GM18517 (cell line): ENCODE measurements around the gene SEC14L5.

Source experiments
- ATAC-seq: cut with Tn5 transposase; IDR thresholded peaks from one replicate; pipeline ENCODE4 v1.9.1; 2021; ENCODE audit warnings: mild to moderate bottlenecking, moderate library complexity; ENCODE audit not compliant: unreplicated experiment

The SEC14L5 gene

GRCh38 chr16:4982056-4982867 lies 24.1 kb downstream of the SEC14L5 start:
- no peak for ATAC-seq

DNA sequence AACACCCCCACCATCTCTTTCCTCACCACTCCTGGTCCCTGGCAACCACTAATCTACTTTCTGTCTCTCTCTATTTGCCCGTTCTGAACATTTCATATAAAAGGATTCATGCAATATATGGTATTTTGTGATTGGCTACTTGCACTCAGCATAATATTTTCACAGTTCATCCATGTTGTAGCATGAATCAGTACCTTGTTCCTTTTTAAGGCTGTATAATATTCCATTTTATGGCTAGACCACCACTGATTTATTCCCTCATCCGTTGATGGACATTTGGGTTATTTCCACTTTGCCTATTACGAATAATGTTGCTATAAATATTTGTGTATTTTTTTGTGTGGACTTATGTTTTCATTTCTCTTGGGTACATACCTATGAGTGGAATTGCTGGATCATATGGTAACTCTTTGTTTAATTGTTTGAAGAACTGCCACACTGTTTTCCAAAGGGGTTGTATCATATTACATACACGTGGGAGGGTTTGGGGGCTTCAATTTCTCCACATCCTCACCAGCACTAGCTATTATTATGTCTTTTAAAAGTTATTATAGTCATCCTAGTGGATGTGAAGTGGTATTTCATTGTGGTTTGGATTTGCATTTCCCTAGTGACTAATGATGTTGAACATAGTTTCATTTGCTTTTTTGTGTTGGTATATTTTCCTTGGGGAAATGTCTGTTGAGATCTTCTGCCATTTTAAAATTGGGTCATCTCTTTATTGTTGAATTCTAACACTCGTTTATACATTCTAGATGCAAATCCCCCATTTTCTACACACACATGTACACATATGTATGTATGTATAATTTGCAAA lies 26.3 kb downstream of the SEC14L5 start:
- no peak for ATAC-seq

DNA sequence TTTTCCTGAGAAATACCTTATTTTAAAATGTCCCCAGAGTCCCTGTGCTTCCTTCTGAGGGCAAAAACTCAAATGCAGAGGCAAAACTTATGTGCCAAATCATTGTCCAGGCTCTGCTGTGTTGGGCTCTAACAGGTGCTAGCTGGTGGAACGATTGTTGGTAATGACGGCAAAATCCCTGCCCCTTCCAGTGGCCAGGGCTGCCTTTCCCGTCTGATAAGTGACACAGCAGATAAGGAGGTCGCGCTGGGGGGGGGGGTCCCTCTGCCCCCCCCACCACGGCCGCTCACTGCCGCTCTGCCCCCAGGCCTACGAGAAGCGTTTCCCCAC lies 29.1 kb downstream of the SEC14L5 start:
- ATAC-seq, result no peak

- no peak for ATAC-seq
Observed at GRCh38 chr16:4987580-4988374, 29.6 kb downstream of the SEC14L5 start.

- ATAC-seq, result no peak
Observed at GRCh38 chr16:4988647-4989046, 30.5 kb downstream of the SEC14L5 start.

DNA sequence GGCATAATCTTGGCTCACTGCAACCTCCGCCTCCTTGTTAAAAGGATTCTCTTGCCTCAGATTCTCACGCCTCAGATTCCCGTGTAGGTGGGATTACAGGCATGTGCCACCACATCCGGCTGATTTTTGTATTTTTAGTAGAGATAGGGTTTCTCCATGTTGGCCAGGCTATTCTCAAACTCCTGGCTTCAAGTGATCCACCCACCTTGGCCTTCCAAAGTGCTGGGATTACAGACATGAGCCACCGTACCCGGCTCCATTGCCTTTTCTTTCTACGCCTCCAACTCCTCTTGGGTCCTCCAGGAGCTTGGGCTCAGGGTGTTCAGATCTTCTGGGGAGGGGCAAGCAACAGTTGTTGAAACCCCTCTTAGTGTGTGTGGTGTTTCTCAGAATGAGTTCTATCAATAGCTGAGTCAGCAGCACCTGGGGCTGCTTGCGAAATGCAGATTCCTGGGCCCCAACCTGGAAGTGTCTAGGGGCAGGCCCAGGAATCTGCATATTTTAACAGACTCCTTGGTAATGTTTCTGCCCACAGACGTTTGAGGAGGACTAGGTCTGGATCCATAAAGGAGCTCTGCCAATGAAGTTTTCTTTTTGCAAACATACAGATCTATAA lies 31.4 kb downstream of the SEC14L5 start:
- no peak for ATAC-seq

GRCh38 chr16:4990415-4990814 lies 32.3 kb downstream of the SEC14L5 start:
- no peak for ATAC-seq

DNA sequence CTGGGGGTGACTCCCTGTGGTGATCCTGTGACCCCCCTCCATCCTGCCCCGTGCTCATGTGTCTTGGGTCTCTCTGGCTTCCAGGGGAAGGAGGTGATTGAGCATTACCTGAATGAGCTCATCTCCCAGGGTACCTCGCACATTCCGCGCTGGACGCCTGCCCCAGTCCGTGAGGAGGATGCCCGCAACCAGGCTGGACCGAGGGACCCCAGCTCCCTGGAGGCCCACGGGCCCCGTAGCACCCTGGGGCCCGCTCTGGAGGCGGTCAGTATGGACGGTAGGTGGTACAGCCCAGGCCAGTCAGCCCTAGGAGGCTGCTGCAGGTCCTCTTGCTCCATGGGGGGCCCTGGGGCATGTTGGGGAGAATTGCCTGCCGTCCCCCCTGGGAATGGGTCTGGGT lies 33.6 kb downstream of the SEC14L5 start:
- ATAC-seq, result no peak

- ATAC-seq, result no peak
Observed at GRCh38 chr16:4994719-4995434, 36.7 kb downstream of the SEC14L5 start.

GRCh38 chr16:5000573-5001001 lies 42.5 kb downstream of the SEC14L5 start:
- ATAC-seq, result no peak

GRCh38 chr16:5001571-5001970 lies 43.4 kb downstream of the SEC14L5 start:
- ATAC-seq, result no peak

- no peak for ATAC-seq
Observed at GRCh38 chr16:5001986-5002385, 43.9 kb downstream of the SEC14L5 start.

GRCh38 chr16:5002699-5003143 lies 44.6 kb downstream of the SEC14L5 start:
- no peak for ATAC-seq

DNA sequence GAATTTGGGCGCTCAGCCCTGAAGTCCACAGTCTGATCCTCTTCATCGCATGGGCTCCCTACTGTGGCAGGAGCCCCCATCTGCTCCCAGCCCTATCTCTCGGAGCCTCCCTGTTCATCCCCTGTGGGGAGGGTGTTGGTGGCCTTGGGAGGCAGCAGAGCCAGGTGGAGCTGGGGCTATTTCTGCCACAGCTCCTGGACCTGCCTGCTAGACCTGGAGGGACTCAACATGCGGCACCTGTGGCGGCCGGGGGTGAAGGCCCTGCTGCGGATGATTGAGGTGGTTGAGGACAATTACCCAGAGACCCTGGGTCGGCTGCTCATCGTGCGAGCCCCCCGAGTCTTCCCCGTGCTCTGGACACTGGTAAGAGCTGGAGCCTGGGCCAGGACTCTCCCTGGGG lies 45.1 kb downstream of the SEC14L5 start:
- ATAC-seq, result no peak

- no peak for ATAC-seq
Observed at GRCh38 chr16:5003828-5004227, 45.7 kb downstream of the SEC14L5 start.

DNA sequence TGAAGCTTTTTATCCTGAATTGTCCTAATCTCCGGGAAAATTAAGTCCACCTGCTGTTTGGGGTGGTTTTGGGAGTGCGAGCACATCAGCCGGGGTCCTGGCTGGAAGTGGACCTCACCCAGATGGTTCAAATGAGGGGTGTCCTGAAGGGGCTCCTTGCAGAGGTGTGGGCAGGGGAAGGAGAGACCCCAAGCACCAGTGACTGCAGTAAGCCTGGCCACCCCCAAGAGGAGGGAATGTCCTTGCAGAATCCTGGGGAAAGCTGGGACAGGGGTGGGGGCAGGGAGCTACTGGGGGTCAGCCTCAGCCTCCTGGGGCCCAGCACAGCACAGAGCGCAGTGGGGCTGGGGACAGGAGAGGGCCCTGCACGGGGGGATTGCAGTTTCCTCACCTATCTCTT lies 46.2 kb downstream of the SEC14L5 start:
- ATAC-seq, result no peak

GRCh38 chr16:5005916-5006315 lies 47.8 kb downstream of the SEC14L5 start:
- no peak for ATAC-seq

- ATAC-seq, result no peak
Observed at GRCh38 chr16:5006348-5007193, 48.4 kb downstream of the SEC14L5 start.

DNA sequence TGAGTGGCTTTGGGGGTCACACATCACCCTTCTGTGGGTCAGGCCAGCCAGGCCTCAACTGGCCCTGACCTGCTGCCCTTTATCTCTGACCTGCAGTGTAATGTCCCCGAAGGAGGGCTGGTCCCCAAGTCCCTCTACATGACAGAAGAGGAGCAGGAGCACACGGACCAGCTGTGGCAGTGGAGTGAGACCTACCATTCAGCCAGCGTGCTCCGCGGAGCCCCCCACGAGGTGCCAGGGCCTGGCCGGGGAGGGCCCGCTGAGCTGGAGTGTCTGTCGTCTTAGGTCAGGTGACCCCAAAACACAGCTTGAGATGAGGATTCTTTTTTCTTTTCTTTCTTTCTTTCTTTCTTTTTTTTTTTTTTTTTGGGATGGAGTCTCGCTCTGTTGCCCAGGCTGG lies 49.1 kb downstream of the SEC14L5 start:
- ATAC-seq, result no peak
